Subcutaneous abdominal adipose tissue (tissue), 5 donors: ENCODE data around the gene EWSR1.

ENCODE experiments used
- H3K27ac ChIP-seq: one replicate; pipeline ENCODE4 v1.7.0; 2013; ENCODE audit warnings: low read depth, mild to moderate bottlenecking, inconsistent platforms, low read length, moderate library complexity
- H3K27me3 ChIP-seq, 5 donors: one replicate each; pipeline ENCODE4 v1.7.0; 2013; ENCODE audit warnings: low read length in 5 of 5, inconsistent platforms in 1 of 5; ENCODE audit not compliant: control insufficient read depth in 5 of 5, insufficient read depth in 4 of 5
- H3K36me3 ChIP-seq, 5 donors: one replicate each; pipeline ENCODE4 v1.7.0; 2013; ENCODE audit warnings: low read length in 5 of 5; ENCODE audit not compliant: control insufficient read depth in 5 of 5, insufficient read depth in 5 of 5
- H3K4me1 ChIP-seq, 5 donors: one replicate each; pipeline ENCODE4 v1.7.0; 2013; ENCODE audit warnings: low read length in 5 of 5, mild to moderate bottlenecking in 3 of 5, moderate library complexity in 1 of 5; ENCODE audit not compliant: control insufficient read depth in 5 of 5, insufficient read depth in 5 of 5
- H3K4me3 ChIP-seq, 5 donors: one replicate each; pipeline ENCODE4 v1.7.0; 2013; ENCODE audit warnings: low read length in 5 of 5, low read depth in 1 of 5
- H3K9ac ChIP-seq, 5 donors: one replicate each; pipeline ENCODE4 v1.7.0; 2013; ENCODE audit warnings: low read length in 5 of 5, mild to moderate bottlenecking in 4 of 5, moderate library complexity in 3 of 5
- H3K9me3 ChIP-seq, 5 donors: one replicate each; pipeline ENCODE4 v1.7.0; 2013; ENCODE audit warnings: low read length in 5 of 5; ENCODE audit not compliant: control insufficient read depth in 5 of 5
- donor health status: healthy.
- donor health status: healthy.
- donor health status: healthy.
- donor health status: healthy.
- donor health status: healthy.

Gene EWSR1

DNA sequence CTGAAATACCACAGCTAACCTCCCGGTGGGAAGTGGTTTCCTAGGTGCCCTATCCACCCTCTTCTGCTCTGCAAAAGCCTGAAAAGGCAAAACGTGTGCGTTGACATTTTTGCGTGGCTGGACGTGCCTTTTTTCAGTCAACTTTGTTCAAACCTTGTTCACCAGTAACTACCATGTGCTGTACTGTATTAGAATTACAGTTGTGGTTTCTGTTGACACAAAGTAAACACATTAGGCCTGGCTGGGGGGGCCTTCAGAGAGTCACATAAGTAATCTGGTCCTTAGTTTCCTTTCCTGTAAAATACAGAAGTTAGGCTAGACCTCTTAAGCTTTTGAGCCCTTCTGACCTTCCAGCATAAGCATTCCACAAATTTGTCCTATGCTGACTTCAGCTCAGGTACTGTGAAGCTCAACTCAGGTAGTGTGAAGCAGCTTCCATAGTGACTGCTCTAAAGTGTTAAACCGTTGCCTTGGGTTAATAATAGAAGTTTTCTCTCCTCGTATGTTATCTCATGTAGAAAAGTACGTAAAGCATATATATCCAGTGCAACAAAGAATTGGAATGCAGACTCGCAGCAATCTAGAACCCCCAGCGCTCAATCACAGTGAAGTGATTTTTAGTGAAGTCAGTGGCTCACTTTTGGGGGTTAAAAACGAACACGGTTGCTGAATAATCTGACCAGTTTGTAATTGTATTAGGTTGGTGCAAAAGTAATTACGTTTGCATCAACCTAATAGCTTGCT lies 1.8 kb downstream of the EWSR1 start:
- H3K9me3 ChIP-seq, result no peaks in the 10 kb centered on the region
- H3K9ac ChIP-seq, result peak overlapping the region; percentile 76 to 100 (median 99)
- H3K27ac ChIP-seq, result peak overlapping the region; percentile 99
- peaks cover 26 to 40% (median 31%) of the 10 kb centered on the region in 5 donors for H3K36me3 ChIP-seq
- no peaks in the 10 kb centered on the region for H3K27me3 ChIP-seq
- H3K4me3 ChIP-seq, result peak overlapping the region; percentile 71 to 97 (median 90)
- H3K4me1 ChIP-seq, result peaks cover 19 to 68% (median 63%) of the 10 kb centered on the region in 5 donors

DNA sequence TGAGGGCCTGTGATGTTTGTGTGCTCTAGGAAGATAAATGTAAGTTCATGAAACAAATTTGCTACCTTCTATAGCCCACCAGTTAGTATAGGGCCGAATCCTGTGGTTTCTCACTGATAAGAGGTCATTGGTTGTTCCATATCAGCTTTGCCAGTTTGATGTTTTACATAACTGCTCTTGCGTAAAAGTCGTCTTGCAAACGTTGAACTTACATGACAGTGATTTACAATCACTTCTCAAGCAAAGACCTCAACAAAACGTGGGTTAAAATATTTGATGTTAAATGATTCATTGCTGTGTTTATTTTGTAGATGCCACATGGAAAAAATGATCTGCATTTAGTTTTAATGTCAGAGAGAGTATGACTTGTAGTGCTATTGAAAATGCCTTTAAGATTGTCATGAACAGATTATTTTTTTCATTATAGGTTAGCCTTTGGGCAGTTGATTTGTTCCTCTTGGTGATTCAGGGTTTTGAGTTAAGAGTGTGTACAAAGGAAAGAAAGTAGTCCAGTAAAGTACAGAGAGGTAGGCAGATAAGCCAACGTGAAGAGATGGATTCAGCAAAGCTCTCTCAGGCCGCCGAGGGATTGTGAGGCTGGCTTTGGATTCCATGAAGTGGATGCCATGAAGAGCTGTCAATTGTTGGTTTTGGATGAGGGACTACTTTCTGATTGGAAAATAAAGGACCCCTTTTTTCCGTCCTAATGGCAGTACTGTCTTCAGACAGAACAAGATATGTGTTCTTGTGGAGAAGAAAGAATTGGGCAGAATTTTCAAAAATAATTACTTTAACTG lies 2.6 kb downstream of the EWSR1 start:
- H3K36me3 ChIP-seq, result peaks cover 21 to 39% (median 33%) of the 10 kb centered on the region in 5 donors
- peak overlapping the region; percentile 71 to 97 (median 90) for H3K4me3 ChIP-seq
- H3K27ac ChIP-seq, result peak overlapping the region; percentile 99
- no peaks in the 10 kb centered on the region for H3K27me3 ChIP-seq
- H3K9ac ChIP-seq, result peak overlapping the region; percentile 32 to 100 (median 99)
- H3K9me3 ChIP-seq, result no peaks in the 10 kb centered on the region
- peaks cover 19 to 74% (median 69%) of the 10 kb centered on the region in 5 donors for H3K4me1 ChIP-seq

DNA sequence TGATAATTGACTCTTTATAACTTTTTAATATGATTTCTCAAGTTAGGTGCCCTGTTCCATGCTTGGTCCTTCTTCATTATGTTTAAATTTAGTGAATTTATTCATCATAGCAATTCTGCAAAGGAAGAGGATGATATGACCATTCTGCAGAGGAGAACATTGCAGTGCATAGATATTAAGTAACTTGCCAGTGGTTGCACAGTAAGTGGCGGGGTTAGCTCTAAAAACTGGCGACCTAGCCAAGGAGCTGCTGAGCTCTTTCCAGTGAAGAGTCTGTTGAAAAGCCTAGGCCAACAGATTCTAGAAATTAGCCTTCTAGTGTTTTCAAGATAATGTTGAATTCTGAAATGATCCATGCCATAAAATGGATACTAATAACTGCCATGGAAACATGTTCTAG lies 4.6 kb downstream of the EWSR1 start:
- Histone ChIP-seq H3K9me3 (no peaks in the 10 kb centered on the region), H3K27me3 (no peaks in the 10 kb centered on the region), H3K36me3 (peaks cover 33 to 51% (median 49%) of the 10 kb centered on the region in 5 donors), H3K4me3 (no peak overlapping the region), H3K4me1 (peaks cover 14 to 58% (median 53%) of the 10 kb centered on the region in 5 donors), H3K9ac (peak overlapping the region in 1 of 5 donors; percentile 8), H3K27ac (peak overlapping the region; percentile 19)

DNA sequence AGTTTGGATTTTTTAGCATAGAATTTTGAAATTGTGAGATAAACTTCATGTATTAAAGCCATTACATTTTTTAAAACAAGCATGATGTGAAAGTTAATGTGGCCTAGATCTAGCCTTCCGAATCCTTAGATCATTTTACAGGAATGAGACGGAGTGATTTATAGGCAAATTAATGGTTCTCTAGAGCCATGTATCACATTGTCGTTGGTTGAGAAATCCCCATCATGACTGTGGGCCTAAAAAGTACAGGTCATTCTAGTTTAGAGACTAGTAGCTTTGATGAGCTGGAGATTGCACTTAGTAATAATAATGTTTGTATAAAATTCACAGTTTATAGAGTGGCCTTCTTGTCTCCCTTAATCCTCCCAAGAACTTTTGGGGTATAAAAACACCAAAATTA lies 7.1 kb downstream of the EWSR1 start:
- H3K4me1 ChIP-seq, result peaks cover 6 to 44% (median 40%) of the 10 kb centered on the region in 5 donors
- H3K27me3 ChIP-seq, result no peaks in the 10 kb centered on the region
- no peak overlapping the region for H3K4me3 ChIP-seq
- H3K36me3 ChIP-seq, result peaks cover 52 to 76% (median 72%) of the 10 kb centered on the region in 5 donors
- H3K9me3 ChIP-seq, result no peaks in the 10 kb centered on the region
- H3K9ac ChIP-seq, result no peak overlapping the region
- peak overlapping the region; percentile 51 for H3K27ac ChIP-seq

DNA sequence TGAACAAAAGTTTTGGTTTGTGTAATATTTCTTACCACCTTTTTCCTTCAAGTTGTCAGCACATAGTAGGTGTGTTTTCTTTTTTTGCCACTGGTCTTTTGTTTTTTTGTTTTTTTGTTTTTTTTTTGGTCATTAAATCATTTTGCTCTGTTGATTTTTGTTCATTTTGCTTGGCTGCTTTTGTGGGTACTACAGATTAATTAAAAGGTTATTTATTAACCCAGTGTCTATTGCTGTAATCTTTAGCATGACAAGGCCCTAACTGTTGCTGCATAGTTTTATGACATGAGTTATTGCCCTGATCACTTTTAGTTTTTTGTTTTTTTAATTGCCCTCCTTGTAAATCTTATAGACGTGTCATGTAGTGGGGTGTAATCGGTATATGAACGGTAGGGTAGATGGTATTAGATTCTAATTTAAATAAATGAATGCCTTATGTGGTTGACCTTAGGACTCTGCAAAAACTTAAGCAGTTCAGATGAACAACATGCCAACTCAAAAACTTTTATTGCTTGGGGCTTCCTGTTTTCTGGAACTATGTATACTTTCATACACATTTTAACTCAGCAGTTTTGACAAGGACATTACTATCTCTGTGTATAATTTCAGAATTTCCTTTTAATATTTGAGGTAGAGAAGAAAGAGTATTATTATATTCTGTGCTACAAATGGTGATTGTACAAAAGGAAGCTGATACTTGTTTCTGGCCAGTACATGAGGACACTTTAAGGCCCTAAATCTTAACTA lies 7.9 kb downstream of the EWSR1 start:
- Histone ChIP-seq H3K9me3 (no peaks in the 10 kb centered on the region), H3K9ac (no peak overlapping the region), H3K36me3 (peaks cover 55 to 83% (median 72%) of the 10 kb centered on the region in 5 donors), H3K27me3 (no peaks in the 10 kb centered on the region), H3K27ac (peak overlapping the region; percentile 51), H3K4me3 (no peak overlapping the region), H3K4me1 (peaks cover 3 to 36% (median 31%) of the 10 kb centered on the region in 5 donors)

DNA sequence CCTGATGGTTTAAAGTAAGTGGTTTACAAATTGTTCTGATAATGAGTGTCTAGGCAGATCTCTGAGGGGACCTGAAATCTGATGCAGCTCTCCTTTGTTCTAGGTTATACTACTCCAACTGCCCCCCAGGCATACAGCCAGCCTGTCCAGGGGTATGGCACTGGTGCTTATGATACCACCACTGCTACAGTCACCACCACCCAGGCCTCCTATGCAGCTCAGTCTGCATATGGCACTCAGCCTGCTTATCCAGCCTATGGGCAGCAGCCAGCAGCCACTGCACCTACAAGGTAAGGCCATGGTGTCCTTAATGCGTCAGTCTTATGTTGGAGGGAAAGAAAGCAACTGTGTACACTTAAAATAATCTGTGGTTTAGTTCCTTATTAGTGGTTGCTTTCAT lies 9.9 kb downstream of the EWSR1 start:
- no peaks in the 10 kb centered on the region for H3K9me3 ChIP-seq
- H3K4me3 ChIP-seq, result no peak overlapping the region
- peaks cover 0 to 17% (median 12%) of the 10 kb centered on the region in 5 donors for H3K4me1 ChIP-seq
- no peaks in the 10 kb centered on the region for H3K27me3 ChIP-seq
- H3K27ac ChIP-seq, result no peak overlapping the region
- no peak overlapping the region for H3K9ac ChIP-seq
- H3K36me3 ChIP-seq, result peaks cover 51 to 90% (median 86%) of the 10 kb centered on the region in 5 donors

DNA sequence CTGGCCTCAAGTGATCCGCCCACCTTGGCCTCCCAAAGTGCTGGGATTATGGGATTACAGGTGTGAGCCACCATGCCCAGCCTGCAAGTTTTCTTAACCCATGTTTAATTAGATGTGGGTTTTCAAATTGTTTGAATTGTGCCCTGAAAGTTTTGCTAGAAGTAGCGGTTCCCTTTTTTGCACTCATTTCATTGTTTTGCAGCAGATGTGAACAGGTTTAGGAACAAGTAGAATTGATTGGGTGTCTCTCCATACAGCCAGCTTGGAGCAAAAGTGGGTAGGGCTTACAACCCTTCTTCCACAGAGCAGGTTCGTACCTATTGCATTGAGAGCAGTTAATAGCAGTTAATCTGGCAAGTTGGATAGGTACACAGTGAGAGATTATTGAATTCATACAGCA lies 16.1 kb downstream of the EWSR1 start:
- Histone ChIP-seq H3K27ac (no peak overlapping the region), H3K9ac (no peak overlapping the region), H3K4me3 (no peak overlapping the region), H3K27me3 (no peaks in the 10 kb centered on the region), H3K9me3 (no peaks in the 10 kb centered on the region), H3K4me1 (no peaks in the 10 kb centered on the region), H3K36me3 (peaks cover 42 to 95% (median 84%) of the 10 kb centered on the region in 5 donors)

DNA sequence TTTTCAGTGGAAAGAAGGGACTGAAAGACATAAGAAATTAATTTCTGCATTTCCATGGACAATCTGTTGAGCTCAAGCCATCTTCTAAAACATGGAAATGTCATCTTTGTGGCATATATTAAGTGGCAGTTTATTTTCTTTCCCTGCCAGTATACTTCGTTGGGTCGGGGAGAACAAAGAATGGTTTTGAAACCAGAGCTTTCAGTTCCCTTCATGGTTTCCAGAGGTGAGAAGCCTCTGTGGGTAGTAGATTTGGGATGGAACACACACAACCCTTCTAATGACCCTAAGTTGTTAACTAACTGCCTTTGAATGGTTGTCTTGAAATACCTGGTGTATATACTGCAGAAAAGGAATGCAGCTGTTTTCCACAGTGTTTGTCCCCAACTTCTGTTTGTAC lies 20.8 kb downstream of the EWSR1 start:
- Histone ChIP-seq H3K9me3 (no peaks in the 10 kb centered on the region), H3K9ac (no peak overlapping the region), H3K4me3 (no peak overlapping the region), H3K36me3 (peaks cover 49 to 98% (median 89%) of the 10 kb centered on the region in 5 donors), H3K4me1 (peaks cover 0 to 6% (median 0%) of the 10 kb centered on the region in 5 donors), H3K27ac (no peak overlapping the region), H3K27me3 (no peaks in the 10 kb centered on the region)

DNA sequence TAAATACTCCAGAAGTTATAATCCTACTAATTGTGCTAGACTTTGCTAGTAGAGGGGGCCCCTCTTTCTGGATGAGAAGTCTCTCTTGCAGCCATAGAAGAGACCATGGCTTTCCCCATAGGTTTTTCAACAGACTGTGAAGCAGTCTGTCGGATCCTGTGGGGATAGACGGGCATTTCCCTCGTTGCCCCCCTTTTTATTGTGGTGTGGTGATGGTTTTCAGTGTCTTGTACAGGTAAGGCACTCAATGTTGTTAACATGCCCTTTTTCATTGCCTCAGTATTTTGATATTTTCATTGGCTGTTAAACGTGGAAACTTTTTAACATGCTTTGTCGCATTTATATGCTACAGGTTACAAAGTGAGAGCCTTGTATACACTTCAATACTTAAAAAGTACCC lies 22.0 kb downstream of the EWSR1 start:
- Histone ChIP-seq H3K36me3 (peaks cover 45 to 98% (median 90%) of the 10 kb centered on the region in 5 donors), H3K9me3 (no peaks in the 10 kb centered on the region), H3K27ac (no peak overlapping the region), H3K27me3 (no peaks in the 10 kb centered on the region), H3K4me3 (no peak overlapping the region), H3K9ac (no peak overlapping the region), H3K4me1 (peaks cover 0 to 6% (median 0%) of the 10 kb centered on the region in 5 donors)
